DMS 273 (cell line): ENCODE measurements around the gene USH2A.
A peak's percentile ranks its signal among the peaks of the same experiment; 100 is the strongest.

Experiments
- DNase-seq: peaks from one replicate; lab custom pipeline; 2025; ENCODE audit not compliant: unreplicated experiment; lab: John Stamatoyannopoulos, UW

USH2A gene, protein sequence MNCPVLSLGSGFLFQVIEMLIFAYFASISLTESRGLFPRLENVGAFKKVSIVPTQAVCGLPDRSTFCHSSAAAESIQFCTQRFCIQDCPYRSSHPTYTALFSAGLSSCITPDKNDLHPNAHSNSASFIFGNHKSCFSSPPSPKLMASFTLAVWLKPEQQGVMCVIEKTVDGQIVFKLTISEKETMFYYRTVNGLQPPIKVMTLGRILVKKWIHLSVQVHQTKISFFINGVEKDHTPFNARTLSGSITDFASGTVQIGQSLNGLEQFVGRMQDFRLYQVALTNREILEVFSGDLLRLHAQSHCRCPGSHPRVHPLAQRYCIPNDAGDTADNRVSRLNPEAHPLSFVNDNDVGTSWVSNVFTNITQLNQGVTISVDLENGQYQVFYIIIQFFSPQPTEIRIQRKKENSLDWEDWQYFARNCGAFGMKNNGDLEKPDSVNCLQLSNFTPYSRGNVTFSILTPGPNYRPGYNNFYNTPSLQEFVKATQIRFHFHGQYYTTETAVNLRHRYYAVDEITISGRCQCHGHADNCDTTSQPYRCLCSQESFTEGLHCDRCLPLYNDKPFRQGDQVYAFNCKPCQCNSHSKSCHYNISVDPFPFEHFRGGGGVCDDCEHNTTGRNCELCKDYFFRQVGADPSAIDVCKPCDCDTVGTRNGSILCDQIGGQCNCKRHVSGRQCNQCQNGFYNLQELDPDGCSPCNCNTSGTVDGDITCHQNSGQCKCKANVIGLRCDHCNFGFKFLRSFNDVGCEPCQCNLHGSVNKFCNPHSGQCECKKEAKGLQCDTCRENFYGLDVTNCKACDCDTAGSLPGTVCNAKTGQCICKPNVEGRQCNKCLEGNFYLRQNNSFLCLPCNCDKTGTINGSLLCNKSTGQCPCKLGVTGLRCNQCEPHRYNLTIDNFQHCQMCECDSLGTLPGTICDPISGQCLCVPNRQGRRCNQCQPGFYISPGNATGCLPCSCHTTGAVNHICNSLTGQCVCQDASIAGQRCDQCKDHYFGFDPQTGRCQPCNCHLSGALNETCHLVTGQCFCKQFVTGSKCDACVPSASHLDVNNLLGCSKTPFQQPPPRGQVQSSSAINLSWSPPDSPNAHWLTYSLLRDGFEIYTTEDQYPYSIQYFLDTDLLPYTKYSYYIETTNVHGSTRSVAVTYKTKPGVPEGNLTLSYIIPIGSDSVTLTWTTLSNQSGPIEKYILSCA (N-terminal part only)

DNA sequence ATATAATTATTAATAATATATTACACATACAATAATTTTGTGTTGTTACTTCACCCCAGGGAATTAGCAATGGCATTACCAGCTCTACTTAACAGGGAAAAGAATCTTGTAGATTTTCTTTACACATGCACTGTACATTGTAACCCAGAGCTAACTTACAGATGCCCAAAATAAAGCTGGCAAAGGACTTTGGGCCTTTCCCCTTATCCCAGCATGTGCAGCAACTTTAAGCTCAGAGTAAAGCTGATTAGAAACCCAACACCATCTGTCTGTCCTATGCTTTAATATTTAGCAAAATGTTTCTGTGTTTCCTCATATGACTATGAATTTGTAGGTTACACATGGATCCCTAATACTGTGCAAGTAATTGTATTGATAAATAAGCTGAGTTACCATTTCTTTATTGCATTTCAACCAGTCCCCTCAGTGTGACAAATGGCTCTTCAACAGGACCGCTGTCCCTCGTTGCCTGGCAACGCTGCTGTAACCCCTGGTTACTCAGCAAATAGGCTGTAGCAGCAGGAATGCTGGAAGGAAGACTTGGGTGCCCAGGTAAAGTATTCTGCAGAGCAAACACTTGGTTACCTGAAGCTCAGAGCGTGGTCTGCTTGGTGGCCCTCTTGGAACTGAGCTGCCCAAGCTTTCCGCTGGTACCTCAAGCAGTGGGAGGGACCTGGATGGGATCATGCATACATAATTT is at the start of gene USH2A:
Gene USH2A (minus strand): TSS at position 628 of the 700 bp plus-strand sequence. CDS start 1,112 bp downstream, outside the sequence.
- DNase-seq, result peak; percentile 64

DNA sequence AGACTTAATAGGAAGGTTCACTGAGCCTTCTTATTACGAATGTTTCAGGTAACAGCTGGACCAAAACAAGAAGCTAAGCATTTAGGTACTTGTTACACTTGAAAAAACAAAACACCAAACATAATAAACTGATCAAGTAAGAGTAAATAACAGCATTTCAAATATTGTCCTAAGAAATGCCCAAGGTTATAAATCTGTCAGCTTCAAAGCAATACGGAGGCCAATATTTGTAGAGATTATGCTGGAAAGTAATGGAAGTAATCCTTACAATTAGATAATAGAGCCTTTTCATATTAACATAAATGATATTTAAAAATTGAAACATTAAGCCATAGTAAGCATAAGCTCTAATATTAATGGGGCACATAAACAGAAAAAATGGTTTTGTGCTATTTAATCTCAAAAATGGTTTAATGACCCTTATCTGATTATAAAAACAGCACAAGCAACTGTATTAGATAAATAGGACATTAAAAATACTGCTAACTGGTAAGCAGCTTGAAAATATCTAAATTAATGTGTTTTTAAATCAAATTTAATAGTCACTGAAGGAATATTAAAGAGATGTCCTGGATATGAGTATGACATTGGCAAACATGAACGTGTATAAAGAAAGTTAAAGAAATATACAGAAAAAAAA is 43.0 kb upstream of the USH2A start:
- DNase-seq, result no peak

- DNase-seq, result no peak
Measured at GRCh38 chr1:216464489-216464888, 41.2 kb upstream of the USH2A start.

DNA sequence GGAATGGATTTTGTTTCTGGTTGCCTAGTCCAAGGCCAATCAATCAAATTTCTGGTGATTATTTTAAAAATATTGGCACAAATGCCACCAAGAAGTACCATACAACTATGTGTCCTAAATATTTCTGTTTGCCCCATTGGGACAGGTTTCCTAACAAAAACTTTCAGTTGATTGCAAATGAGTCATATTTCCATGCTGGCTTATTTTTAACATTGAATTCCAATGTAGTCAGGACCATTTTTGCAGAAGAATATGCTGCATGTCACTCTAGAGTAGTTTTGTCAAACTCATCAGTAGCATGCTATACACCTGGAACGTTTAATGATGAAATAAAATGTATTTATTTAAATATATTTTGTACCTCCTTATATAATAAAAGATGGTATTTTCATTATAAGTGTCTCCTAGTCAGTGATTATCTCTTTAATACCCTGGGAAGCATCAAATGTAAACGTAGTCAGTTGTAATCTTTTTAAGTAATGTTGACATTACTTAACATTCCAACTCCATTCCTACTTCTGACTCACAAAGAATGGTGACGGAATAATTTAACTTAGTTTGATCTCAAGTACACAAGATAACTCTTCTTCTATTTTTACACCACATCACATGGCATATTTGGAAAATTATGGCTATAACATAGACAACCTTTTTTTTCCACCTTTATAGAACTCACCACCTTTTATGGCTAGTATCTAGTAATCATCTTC is 39.0 kb upstream of the USH2A start:
- no peak for DNase-seq

GRCh38 chr1:216461466-216461865 is 38.2 kb upstream of the USH2A start:
- no peak for DNase-seq

DNA sequence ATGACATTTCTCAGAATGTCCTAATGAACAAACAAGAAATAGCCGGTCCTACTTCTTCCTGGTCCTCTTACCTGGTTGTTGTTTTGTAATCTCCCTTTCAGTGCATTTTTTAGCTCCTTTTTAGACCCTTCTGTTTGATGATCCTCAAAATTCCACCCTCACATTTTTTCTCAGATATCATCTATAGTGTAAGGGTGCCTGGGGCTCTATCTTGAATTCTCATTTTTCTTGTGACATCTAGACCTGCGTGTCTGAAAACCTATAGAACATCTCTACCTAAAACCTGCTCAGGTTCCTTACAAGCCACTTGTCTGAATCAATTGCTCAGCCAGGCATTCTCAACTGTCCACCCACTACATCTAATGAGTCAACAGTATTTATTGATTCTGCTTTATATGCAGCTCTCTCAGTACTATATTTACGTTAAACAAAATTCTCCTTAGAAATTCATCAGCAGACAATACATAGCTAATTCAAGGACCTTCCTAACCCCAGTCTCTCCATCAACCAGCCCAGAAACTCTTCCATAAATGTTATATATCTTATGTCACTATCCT is 36.5 kb upstream of the USH2A start:
- no peak for DNase-seq

GRCh38 chr1:216458812-216459211 is 35.6 kb upstream of the USH2A start:
- no peak for DNase-seq

DNA sequence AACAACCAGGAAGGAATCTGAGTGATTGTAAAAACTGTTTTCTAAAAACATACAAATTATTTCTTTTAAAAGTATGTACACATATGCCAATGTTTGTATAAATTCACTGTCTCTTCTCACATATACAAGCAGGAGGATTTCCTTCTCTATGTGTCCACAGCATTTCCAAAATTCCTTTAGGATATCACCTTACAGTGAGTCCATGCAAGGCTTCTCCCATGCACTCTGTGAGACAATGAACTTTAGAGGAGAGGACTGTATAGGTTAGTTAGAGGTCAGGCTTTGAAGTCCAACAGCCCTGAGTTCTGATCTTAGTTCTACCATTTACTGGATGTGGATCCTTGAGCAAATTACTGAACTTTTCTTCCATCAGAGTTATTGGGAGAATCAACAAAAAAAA is 34.1 kb upstream of the USH2A start:
- DNase-seq, result no peak

- no peak for DNase-seq
Measured at GRCh38 chr1:216456682-216457081, 33.4 kb upstream of the USH2A start.

DNA sequence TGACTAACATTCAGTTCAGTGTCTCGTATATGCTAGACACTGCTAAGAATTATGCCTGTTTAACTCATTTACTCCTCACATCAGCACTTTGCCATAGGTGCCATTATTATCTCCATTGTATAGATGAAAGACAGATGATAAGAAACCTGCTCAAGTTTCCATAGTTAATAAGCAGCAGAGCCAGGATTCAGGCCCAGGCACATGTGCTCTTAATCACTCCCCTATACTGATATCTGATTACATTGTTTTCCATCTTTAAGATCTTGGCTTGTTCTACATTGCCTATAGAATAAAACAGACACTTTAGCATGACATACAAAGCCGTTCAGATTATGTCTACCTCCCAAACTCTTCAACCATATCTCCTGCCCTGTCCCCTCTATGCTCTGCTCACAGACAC is 30.5 kb upstream of the USH2A start:
- DNase-seq, result no peak

GRCh38 chr1:216450227-216450626 is 27.0 kb upstream of the USH2A start:
- no peak for DNase-seq

DNA sequence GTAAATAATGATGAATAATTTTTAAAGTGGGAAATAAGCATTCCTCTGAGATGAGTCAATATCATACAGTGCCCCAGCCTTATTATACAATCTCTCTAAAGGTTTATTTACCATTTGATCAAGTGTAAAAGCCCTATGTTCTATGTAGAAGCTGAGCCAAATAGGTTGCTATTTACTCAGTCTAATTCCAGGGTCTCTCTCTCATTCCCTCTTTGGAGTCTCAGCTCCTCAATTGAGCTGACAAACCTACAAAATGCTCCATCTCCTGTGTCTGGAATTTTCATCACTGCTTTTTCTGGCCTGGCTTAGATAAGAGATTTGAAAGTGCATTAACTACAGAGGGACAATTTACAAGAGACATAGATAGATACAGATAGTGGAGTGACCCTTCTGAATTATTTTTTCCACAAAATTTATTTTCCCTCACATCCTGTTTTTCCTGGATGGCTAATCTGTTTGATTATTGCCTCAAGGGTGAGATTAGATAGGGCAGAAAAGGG is 24.8 kb upstream of the USH2A start:
- no peak for DNase-seq

DNA sequence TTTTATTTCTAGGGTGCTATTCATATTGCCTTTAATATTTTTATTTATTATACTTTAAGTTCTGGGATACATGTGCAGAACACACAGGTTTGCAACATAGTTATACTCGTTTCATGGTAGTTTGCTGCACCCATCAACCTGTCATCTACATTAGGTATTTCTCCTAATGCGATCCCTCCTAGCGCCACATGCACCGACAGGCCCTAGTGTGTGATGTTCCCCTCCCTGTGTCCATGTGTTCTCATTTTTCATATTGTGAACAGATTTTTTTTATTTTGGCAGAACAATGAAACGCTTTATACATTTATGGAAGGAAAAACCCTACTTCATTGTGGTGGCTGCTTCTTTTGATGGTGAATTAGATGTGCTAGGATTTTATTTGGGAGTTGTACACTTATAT is 14.4 kb upstream of the USH2A start:
- DNase-seq, result no peak

GRCh38 chr1:216434232-216434631 is 11.0 kb upstream of the USH2A start:
- DNase-seq, result no peak

- DNase-seq, result no peak
Measured at GRCh38 chr1:216433175-216433574, 9.9 kb upstream of the USH2A start.

GRCh38 chr1:216430744-216431143 is 7.5 kb upstream of the USH2A start:
- no peak for DNase-seq

GRCh38 chr1:216425577-216425976 is 2.3 kb upstream of the USH2A start:
- DNase-seq, result no peak

GRCh38 chr1:216420746-216421145 is 2.5 kb downstream of the USH2A start:
- no peak for DNase-seq

GRCh38 chr1:216420263-216420662 is 3.0 kb downstream of the USH2A start:
- DNase-seq, result no peak
